Measurements from ENCODE around the gene RNASE12.
A peak's percentile ranks its signal among the peaks of the same experiment; 100 is the strongest.
"Not testable (repeated sequence)": the region's sequence is repeated elsewhere in the genome, so short reads cannot be mapped to it uniquely, and the experiment has no call there.

Gene RNASE12, protein sequence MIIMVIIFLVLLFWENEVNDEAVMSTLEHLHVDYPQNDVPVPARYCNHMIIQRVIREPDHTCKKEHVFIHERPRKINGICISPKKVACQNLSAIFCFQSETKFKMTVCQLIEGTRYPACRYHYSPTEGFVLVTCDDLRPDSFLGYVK

GRCh38 chr14:20591235-20591634, at the start of gene RNASE12:
RNASE12 (minus strand) TSS chr14:20591376; CDS start chr14:20590723, 653 bp downstream.
- DNase-seq, result no peak

- DNase-seq, result peak; percentile 55 to 64
Observed at GRCh38 chr14:20632831-20633691, 41.9 kb upstream of the RNASE12 start.

- DNase-seq, result no peak
Observed at GRCh38 chr14:20632448-20632830, 41.3 kb upstream of the RNASE12 start.

DNA sequence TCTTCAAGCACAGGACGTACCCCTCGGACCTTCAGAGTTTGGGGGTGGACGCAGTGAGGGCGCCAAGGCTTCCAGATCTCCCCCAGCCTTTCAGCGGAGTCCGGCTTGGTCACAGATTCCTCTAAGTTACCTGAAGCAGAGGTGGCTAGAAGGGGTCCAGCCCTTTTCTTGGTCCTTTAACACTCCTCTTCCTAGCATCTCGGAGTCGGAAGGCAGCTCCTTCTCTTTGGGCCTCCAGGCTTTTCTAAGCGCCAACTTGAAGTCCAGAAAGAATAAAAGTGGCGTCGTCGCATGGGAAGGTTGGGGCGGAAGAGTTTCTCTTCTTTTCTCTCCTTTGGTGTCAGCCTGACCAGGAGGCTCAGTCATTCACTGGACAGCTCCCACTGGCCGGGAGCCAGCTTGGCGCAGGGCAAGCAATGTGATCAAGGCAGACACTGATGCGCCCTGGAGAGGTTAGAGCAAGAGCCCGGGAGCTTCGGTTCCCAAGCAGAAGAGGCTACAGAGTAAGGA, 40.8 kb upstream of the RNASE12 start:
- DNase-seq, result no peak

- DNase-seq, result peak; percentile 18 to 47
Observed at GRCh38 chr14:20631023-20631879, 40.1 kb upstream of the RNASE12 start.

- DNase-seq, result peak in 1 of 2 experiments; percentile 17
Observed at GRCh38 chr14:20630340-20631022, 39.3 kb upstream of the RNASE12 start.

DNA sequence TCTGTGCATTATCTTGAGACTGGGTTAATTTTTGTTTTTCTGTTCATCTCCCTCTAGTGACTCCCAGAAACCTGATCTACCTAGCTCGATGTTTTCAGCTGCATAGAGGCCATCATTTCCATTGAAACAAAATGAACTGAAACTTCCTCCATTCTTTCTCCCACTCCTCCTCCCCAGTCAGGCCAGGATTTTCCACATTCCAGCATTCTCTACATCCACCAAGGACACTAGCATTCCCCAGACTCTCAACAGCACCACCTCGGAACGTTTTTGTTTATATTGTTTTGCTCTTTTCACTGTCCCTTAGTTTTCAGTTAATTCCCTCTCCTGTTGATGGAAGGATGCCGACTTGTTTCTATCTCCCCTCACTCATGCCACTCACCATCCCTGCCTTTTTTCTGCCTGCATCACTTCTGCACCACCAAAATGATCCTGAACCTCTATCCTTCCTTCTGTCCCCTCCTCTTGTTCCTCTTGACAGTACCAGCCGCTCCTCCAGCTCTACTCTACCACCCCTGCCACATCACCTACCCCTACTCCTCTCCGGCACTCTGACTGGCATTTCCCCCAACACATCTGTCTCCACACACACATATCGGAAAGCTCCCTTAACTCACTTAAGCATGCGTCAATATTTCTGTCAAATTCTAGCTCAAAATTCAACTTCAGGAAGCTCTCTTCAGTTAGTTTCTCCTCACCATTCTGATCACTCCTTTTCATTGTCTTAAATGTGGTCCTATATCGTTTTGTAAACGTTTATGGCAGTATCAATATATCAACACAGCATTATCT, 37.1 kb upstream of the RNASE12 start:
- no peak for DNase-seq

DNA sequence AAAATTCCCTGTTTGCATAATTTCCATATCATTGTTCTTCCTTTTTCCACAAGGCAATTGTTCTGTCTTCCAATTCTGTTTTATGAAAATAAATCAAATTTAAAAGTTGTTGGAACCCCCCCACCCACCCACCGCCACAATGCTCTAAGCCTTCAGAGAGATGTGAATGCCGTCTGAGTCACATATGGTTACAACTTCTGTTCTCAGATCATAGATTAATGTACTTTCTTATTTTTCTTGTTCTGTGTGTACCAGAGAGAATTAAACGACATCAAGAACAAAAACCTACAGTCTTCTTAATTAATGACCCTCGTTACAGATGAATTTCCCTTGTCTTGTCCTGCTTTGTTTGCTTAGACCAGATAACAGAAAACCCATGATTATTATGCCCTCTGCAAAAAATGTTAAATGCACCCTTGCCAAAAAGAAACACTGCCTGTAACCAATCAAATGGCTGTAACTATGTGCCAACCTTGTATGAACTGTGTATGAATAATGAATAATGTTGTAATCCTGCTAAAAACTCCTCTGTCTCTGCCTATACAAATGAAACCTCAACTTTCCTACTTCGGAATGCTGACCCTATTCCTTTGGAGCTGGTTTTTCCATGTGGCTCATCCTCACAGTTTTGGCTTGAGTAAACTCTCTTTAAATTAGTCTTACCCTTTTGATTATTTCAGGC, 36.3 kb upstream of the RNASE12 start:
- no peak for DNase-seq

GRCh38 chr14:20626274-20626673, 35.1 kb upstream of the RNASE12 start:
- no peak for DNase-seq

DNA sequence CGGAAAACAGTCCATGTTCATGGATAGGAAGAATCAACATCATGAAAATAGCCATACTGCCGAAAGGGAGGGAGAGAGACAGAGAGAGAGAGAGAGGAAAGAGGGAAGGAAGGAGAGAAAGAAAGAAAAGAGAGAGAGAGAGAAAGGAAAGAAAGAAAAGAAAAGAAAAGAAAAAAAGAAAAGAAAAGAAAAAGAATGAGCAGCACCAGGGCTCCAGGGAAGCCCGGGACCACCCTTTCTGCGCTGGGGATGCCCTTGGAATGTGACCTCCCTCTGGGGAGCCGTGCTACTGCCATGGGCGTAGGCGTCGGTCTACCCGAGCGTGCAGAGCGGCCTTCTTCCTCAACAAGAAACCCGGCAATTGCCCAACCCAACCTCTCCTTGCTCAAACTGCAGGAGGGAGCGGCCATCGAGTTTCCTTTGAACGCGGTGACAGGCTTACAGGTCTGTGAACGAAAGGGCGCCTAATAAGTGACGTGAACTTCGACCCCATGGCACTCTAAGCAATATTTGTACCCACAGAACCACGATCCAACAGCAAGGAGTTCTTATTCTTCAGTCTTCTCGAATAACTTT, 33.4 kb upstream of the RNASE12 start:
- no peak for DNase-seq

- DNase-seq, result no peak
Observed at GRCh38 chr14:20623798-20624197, 32.6 kb upstream of the RNASE12 start.

DNA sequence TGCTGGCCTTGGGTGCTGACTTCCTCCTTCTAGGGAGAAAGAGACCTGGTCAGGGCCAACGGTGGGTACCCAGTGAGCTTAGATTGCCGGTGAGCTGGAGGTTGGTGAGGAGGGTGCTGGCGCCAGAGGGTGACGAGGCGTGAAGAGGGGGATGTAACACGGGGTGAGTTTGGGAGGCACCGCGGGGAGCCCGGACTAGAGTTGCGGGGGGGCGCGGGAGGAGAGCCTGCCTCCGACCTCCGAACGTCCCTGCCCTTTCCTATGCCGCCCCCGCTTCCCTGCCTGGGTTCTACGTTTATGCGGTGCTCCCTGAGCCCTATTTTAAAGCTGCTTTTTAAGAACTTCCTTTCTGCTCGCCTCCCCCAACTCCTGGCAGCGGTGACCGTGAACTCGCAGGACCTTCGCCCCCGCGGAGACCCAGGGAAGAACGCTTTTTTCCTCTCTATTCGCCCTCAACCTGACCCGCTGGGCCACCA, 31.7 kb upstream of the RNASE12 start:
- DNase-seq, result no peak

GRCh38 chr14:20620798-20621478, 29.8 kb upstream of the RNASE12 start:
- DNase-seq, result no peak

- DNase-seq, result not testable (repeated sequence)
Observed at GRCh38 chr14:20619688-20620087, 28.5 kb upstream of the RNASE12 start.

GRCh38 chr14:20618271-20618749, 27.1 kb upstream of the RNASE12 start:
- no peak for DNase-seq

- no peak for DNase-seq
Observed at GRCh38 chr14:20617138-20618003, 26.2 kb upstream of the RNASE12 start.

DNA sequence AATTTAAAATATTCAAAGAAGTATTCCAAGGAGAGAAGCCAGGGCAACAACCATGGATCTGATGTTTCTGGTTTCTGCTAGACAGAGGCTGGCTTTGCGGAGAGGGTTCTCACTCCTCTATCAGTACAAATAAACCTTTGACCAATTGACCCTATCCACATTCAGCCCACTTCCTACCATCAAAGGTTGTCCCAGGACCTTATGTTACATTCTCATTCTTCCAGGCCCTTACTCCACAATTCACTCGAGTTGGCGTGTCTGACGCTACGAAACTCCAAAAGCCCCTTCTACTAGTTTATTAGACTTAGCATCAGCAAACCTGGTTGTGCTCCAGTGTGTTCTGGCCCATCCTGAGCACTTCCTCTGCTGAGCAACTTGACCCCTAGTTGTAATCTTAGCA, 24.8 kb upstream of the RNASE12 start:
- DNase-seq, result no peak

GRCh38 chr14:20614038-20614840, 23.1 kb upstream of the RNASE12 start:
- DNase-seq, result peak in 1 of 2 experiments; percentile 41

Data from NCI-H2081 (cell line).